Putamen (tissue), 1 donor: Measurements from ENCODE around the gene DPY30.

Source experiments
- DNase-seq: peaks from one replicate; pipeline ENCODE4 v3.0.0-alpha.2; 2016; ENCODE audit warnings: low spot score

DPY30 gene

DNA sequence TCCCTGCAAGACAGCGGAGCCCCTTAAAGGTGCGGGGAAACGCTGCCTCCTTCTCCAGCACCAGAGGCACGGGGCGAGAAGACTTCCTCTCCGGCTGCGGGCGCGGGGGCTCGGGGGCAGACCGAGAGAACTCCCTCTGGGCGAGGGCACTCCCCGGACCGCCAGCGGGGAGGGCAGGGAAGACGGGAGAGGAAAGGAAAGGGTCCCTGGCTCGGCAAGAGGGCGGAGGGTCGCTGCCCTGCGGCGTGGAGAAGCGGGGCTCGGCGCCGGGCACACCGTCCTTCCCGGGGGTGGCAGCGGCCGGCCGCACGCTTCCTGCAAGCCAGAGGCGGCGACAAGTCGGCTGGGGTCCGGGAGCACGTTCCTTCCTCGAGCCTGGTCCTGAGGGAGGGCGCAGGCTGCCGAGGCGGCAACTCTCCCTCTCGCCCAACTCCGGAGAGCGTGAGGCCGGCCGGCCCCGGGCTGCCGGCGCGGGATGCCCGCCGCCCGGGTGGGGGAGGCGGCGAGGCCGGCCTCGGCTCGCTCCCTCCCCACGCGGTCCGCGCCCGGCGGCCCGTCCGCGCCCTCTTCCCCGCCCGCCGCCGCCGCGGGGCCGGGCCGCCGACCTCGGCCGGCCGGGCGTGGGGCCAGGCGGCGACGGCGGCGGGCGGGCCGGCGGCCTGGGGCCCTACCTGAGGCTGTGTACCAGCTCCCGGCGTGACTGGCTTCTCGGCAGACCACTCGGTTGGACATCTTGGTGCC, 29.9 kb downstream of the DPY30 start:
- DNase-seq = peak; percentile 22

GRCh38 chr2:32008805-32009515, 30.6 kb downstream of the DPY30 start:
- peak; percentile 14 for DNase-seq

- DNase-seq = no peak
Observed at GRCh38 chr2:32007121-32007391, 32.5 kb downstream of the DPY30 start.

DNA sequence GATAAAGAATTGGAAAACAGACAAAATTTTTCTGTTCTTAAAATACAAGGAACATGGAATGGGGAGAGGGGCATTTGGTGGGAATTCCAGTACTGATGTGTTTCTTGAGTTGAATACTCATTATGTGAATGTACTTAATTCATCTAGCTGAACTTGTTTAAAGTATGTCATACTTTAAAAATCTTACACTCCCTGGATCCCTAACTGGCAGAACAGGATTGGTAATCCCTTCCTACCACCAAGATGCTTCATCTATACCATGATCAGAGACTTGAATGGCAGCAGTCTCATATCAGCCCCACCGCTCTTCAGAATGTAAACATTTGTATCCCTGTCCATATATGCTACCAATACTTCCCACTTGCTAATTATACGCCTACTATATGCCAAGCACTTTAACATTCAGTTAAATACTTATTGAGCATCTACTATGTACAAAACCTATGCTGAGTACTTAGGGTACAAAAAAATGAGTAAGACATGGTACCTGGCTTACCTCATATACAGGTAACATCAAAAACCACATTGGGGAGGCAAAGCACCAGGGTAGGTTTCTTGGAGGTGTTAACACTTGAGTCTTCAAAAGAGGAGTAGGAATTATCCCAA, 34.1 kb downstream of the DPY30 start:
- DNase-seq = no peak

DNA sequence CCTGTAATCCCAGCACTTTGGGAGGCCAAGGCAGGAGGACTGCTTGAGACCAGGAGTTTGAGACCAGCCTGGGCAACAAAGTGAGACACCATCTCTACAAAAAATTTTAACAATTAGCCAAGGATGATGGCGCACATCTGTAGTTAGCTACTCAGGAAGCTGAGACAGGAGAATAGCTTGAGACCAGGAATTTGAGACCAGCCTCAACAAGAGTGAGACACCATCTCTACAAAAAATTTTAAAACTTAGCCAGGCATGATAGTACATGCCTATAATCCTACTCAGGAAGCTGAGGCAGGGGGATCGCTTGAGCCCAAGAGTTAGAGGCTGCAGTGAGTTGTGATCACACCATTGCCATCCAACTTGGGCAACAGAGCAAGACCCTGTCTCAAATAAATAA, 35.8 kb downstream of the DPY30 start:
- DNase-seq = no peak

- DNase-seq = no peak
Observed at GRCh38 chr2:32002406-32002805, 37.2 kb downstream of the DPY30 start.

- no peak for DNase-seq
Observed at GRCh38 chr2:31999438-31999837, 40.2 kb downstream of the DPY30 start.

GRCh38 chr2:31998731-31999383, 40.7 kb downstream of the DPY30 start:
- no peak for DNase-seq

GRCh38 chr2:31997653-31998052, 42.0 kb downstream of the DPY30 start:
- no peak for DNase-seq

DNA sequence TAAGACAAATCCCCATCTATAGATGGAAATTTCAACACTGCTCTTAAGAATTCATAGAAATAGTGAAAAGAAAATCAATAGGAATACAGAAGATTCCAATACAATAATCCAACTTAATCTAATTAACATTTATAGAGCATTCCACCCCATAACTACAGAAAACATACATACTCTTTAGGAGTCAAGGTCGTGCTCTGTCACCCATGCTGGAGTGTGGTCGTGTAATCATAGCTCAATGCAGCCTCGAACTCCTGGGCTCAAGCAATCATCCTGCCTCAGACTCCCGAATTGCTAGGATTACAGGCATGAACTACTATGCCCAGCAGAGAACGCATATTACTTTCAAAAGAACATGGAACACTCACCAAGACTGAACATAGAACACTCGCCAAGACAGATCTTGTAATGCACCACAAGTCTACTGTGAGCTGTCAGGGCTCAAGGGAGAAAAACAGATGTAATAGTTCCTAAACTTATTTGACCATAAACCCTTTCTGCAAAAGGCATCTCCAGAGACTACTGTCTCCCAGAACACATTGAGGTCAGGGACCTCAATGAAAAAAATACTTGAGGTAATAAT, 42.9 kb downstream of the DPY30 start:
- no peak for DNase-seq

- DNase-seq = no peak
Observed at GRCh38 chr2:31992934-31993333, 46.7 kb downstream of the DPY30 start.

- no peak for DNase-seq
Observed at GRCh38 chr2:31992025-31992579, 47.5 kb downstream of the DPY30 start.

DNA sequence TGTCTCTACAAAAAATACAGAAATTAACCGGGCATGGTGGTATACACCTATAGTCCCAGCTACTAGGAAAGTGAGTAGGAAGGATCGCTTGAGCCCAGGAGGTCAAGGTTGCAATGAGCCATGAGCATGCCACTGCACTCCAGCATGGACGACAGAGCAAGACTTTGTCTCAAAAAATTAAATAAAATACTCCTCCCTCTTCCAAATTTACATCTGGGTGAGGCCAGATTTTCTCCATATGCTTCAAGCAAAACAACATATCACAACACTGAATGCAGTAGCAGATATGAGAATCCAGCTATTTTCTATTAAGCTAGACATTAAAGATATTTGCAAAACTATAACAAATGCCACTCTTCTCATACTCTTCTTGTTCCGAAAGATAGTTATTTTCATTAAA, 49.7 kb downstream of the DPY30 start:
- no peak for DNase-seq

DNA sequence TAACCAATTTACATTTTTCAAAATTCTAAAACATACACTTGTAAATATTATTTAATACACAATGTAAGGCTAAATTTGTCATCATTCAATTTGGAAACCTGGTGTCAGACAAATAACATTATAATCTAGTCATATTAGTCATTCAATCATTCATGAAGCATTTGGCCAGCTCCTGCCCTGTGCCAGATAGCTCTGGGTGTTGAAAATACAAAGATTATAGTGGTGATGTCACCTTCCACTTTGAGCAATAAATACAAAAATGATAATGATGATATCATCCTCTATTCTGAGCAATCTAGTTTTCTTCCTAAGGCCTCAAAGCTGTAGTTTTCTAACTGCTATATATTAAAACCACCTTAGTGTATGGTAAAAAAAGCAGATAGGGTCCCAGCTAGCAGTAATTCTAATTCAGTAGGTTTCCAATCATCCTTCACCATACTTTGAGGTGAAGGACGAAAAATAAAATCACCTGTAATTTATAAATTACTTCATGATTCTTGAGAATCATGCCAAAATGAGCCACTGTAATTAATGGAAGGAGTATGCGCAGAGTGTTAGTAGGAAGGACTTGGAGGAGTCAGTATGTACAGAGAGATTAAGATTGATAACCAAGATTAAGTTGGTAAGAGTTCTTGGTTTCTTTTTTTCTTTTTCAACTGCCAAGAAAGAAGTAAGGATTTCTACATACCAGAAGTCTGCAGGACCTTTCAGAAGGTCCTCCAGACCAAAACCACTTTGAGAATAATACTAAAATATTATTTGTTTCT, 52.0 kb downstream of the DPY30 start:
- DNase-seq = no peak

DNA sequence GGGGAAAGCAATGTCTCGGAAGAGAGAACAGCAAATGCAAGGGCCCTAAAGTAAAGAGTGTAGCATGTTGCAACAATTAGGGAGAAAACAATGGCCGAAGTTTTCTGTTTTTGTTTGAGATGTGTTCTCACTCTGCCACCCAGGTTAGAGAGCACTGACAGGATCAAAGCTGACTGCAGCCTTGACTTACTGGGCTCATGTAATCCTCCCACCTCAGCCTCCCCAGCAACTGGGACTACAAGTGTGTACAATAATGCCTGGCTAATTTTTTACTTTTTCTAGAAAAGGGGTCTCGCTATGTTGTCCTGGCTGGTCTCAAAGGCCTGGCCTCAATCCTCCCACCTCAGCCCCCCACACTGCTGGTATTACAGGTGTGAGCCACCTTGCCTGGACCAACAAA, 52.7 kb downstream of the DPY30 start:
- no peak for DNase-seq

DNA sequence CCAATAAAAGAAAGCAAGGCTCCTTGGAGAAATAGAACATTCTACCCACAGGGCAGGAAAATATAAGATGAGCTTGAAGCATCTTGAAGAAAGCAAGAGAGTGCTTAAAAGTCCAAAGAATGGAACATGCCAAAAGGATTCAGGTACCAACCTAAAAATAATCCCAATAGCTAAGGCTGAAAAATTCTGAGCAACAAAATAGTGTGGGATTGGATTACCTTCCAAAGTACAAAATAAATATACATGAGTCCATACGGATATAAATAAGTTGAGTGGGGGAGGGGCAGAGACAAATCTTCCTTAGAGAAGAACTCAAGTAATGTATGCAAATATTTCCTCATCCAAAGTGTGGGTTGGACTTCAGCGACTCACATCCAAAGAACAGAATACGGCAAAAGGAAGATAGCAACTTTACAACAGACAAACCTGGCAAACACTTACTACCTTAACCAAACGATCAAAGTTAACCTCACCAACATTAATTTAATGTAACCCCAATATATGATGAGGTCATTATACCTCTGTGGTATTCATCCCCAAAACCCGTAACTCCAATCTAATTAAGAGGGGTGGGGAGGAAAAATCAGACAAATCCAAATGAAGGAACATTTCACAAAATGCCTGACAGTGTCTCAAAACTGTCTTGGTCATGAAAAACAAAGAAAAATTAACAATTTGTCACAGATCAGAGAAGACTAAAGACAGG, 55.7 kb downstream of the DPY30 start:
- DNase-seq = no peak

DNA sequence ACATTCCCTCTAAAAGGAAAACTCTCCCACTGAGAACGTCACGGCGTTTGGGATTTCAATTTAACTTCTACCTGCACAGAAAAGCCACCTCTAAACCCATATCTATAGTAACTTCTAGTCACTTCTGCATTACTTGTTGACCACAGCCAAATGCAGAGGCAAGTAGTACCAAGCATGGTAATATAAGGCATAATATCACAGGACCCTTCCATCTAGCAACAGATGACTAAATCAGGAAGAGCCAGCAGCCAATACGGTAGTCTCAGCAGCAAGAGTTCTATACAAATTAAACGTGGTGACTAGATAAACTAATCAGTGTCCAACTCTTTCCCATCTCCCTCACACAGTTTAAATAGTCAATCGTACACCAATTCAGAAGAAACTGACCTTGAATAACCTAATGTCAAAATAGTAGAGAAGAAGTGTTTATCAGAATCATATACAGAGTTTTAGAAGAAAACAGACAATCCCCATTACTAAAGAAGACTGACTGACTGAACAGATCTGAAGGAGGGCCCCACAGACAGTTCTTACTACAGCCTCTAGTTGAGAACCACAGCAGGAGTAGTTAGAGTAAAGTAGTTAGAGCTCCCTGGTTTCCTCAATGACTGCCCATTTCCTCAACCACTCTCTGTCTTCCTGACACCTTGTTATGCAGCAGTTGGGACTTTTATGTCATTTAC, 58.8 kb downstream of the DPY30 start:
- DNase-seq = no peak

GRCh38 chr2:31979956-31980355, 59.6 kb downstream of the DPY30 start:
- no peak for DNase-seq

DNA sequence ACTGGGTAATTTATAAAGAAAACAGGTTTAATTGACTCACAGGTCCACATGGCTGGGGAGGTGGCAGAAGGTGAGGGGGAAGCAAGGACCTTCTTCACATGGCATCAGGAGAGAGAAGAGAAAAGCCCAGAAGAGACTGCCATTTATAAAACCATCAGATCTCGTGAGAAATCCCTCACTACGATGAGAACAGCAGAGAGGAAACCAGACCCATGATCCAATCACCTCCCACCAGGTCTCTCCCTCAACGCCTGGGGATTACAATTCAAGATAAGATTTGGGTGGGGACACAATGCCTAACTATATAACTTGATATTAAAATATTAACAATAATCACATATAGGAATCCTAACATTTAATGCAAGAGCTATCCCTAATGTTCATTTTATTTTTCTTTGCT, 60.6 kb downstream of the DPY30 start:
- no peak for DNase-seq

GRCh38 chr2:31978436-31978835, 61.2 kb downstream of the DPY30 start:
- DNase-seq = no peak
